Measurements from ENCODE around the gene ARHGEF28. TPM values are rescaled to one million over a fixed set of nuclear protein-coding genes. Genes with fewer than 3 reads are reported as not detected.
A peak's percentile ranks its signal among the peaks of the same experiment; 100 is the strongest.

Gene ARHGEF28
- total and polyA plus RNA-seq, 2 of the 13 experiments (the other 11 are each of a cell fraction or from before 2014, with no cell fraction given), result 17.4 to 34.1 TPM

- TF ChIP-seq KIAA2018 (CRISPR knock-in tag; IDR thresholded peaks at IDR 0.05; ENCODE audit: borderline replicate concordance), result no peak
- no peak for TF ChIP-seq PCBP1 (IDR thresholded peaks at IDR 0.05; ENCODE audit: borderline replicate concordance, low read depth, low read length)
- TF ChIP-seq ZNF547 (CRISPR knock-in tag; IDR thresholded peaks at IDR 0.05), result no peak
- no peak for TF ChIP-seq THAP8 (CRISPR knock-in tag; IDR thresholded peaks at IDR 0.05; ENCODE audit: borderline replicate concordance)
- peak; percentile 25; the same call in 1 of the 2 replicates for TF ChIP-seq SIX4 (CRISPR knock-in tag; IDR thresholded peaks at IDR 0.05)
- no peak for TF ChIP-seq ZNF264 (CRISPR knock-in tag; IDR thresholded peaks at IDR 0.05)
- TF ChIP-seq ZFP91 (CRISPR knock-in tag; IDR thresholded peaks at IDR 0.05; ENCODE audit: borderline replicate concordance), result no peak
- TF ChIP-seq ZBTB43 (CRISPR knock-in tag; conservative IDR thresholded peaks at IDR 0.05), result 0 out of 2 replicates have a peak, but pooled peaks have one; percentile 30
These were observed 232.1 kb downstream of the ARHGEF28 start (continued) for GRCh38 chr5:73858054-73858453.
